ENCODE measurements around the gene ETV6.

The ETV6 gene

GRCh38 chr12:11786638-11787365 is 137.3 kb downstream of the ETV6 start:
- no peak for DNase-seq

- no peak for DNase-seq
These were observed 138.0 kb downstream of the ETV6 start for GRCh38 chr12:11787437-11787836.

GRCh38 chr12:11787933-11788849 is 138.7 kb downstream of the ETV6 start:
- DNase-seq = no peak

DNA sequence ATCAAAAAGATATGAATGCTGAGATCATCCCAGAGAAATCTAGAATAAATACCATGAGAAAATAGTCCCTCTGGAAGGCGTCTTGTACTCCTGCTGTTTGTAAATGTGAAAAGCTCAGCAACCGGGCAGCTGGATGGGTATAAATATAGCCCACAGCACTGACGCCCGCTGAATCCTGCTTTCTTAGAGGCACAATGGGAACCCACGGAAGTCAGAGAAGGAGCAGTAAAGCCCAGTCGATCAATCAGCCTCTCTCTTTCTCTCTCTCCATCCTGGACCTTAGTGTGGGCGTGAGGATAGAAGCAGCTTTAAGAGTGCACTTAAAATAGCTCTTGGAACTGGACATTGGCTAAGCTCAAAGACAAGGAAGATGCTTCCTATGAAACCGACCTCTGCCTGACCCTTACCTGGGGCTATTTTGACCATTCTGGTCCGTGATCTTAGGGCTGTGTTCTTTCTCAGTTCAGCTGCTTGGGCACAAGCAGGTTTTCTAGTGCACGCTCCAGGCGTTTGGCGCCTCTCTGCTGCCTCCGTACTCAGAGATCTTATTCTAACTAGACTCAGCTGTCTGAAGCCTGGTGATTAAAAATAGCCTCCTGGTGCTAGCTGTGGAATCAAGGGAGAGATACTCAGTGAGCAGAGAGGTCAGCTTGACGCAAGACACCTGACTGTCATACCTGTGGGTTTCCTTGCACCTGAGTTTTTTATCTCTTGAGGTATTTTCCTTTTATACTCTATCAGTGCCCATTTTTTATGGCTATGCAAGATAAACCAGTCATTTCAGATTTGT is 144.6 kb downstream of the ETV6 start:
- DNase-seq = no peak

DNA sequence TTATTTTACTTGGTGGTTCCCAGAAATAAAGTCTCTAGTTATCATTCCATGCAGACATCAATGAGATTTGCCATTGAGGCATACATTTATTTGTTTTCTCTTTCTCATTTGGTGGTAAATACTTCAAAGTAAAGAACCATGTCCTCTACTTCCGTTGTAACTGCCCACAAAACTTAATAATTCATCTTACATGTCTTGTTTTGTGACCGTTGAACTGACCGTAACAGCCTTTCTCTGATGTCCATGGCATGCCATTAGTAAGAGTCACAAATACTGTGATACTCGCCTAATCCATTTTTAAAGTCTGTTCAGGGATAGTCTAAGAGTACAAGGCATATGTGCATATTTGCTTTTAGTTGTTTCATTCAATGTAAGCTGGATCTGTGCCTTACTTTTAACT is 145.3 kb downstream of the ETV6 start:
- DNase-seq = no peak

- no peak for DNase-seq
These were observed 145.9 kb downstream of the ETV6 start for GRCh38 chr12:11795192-11795912.

GRCh38 chr12:11795913-11796459 is 146.5 kb downstream of the ETV6 start:
- no peak for DNase-seq

DNA sequence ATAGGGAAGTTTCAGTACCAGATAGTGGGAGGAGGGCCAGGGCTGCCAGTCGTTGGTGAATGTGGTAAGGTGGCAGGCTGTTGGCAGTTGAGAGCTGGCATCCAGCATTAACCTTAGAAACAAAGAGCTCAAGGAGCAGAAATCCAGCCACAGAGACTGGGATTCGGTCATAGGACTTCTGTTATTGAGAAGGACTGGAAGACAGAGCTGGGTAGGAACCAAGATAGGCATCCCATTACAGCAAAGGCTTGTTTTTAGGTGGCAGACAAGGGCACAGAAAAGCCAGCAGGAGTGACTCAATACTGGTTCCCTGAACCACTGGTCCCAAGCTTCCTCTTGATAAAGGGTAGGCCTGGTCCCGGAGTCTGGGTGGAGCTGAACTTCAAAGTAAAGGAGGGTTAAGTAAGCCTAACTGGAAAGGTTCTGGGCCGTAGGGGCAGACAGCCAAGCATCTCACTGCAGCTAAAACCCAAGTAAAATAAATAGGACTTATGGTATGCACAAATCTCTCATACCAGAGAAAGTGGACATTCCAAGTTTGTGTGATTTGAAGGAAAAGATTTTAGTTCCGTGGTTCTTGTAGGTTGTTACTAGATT is 147.9 kb downstream of the ETV6 start:
- DNase-seq = no peak

DNA sequence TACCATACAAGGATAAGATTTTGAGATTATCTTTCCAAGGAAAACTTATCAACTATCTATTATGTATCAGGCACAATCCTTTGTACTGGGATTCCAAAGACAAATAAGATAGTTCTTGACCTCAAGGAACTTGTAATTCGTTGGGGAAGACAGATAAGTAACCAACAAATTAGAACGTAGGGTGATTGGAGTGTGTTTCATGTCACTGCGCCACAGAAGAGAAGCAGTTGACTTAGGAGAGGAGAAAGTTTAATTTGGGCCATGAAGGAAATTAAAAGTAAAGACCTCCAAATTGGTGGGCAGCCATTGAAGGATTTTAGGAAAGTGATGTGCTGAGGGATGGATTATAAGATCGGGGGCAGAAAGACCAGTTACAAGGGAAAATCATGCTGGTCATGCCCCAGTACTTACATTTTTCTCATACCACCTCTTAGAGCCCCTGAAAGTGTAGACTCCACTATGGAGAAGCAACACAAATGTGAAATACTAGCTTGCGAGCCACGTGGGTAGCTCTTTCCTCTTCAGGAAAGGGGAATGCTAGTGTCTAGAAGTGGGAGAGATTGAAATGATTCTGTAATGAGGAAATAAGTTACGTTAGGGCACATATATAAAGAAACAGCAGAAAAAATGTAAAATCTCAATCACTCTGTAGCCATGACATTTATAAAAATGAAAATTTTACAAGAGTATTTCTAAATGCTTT is 148.7 kb downstream of the ETV6 start:
- no peak for DNase-seq

GRCh38 chr12:11798856-11799501 is 149.5 kb downstream of the ETV6 start:
- no peak for DNase-seq

DNA sequence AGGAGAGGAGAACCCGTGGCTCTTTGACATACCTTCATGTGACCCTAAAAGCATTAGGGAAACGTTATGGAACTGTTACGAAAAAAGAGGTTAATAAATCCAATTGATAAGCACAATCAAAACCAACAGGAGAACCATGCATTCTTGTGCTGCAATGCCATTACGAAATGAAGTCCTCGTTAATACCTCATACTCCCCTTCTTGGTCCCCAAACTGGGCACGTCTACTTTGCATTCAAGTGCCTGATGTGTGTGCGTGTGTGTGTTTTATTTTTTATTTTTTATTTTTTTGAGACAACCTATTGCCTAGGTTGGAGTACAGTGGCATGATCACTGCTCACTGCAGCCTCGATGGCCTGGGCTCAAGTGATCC is 150.0 kb downstream of the ETV6 start:
- no peak for DNase-seq

GRCh38 chr12:11801643-11802042 is 152.2 kb downstream of the ETV6 start:
- no peak for DNase-seq

DNA sequence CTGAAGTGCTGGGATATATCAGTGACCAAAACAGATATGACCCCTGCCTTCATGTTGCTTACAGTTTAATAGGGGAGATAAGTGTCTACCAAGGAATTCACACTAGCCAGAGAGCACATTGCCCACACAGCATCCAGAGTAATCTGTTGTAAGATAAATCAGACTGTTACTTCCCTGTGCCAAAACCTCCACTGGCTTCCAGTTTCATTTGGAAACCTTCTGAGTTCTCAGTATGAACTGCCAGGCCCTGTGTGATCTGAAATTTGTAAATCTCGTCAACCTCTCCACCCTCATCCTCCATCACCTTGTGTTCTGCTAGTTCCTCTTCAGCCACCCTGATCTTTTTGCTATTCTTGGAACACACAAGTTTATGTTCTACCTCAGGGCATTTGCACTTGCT is 154.7 kb downstream of the ETV6 start:
- no peak for DNase-seq

GRCh38 chr12:11805043-11805442 is 155.6 kb downstream of the ETV6 start:
- no peak for DNase-seq

GRCh38 chr12:11805680-11806079 is 156.2 kb downstream of the ETV6 start:
- DNase-seq = no peak

GRCh38 chr12:11807458-11807857 is 158.0 kb downstream of the ETV6 start:
- DNase-seq = no peak

- DNase-seq = no peak
These were observed 159.5 kb downstream of the ETV6 start for GRCh38 chr12:11808931-11809330.

DNA sequence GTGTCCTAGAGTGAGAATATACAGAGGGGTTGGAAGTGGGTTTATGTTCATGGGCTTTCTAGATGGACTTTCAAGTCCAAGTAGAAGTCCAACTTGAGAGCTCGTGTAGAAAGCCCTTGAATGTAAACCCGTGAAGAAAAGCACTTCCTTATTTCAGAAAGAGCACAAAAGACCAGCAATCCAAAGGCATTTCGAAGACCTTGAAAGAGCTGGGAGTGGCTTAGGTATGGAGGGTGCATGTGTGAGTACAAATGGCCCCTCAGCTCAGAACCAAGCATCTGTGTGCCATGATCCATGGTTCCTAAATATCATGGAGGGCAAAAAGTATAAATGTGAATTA is 160.7 kb downstream of the ETV6 start:
- no peak for DNase-seq

DNA sequence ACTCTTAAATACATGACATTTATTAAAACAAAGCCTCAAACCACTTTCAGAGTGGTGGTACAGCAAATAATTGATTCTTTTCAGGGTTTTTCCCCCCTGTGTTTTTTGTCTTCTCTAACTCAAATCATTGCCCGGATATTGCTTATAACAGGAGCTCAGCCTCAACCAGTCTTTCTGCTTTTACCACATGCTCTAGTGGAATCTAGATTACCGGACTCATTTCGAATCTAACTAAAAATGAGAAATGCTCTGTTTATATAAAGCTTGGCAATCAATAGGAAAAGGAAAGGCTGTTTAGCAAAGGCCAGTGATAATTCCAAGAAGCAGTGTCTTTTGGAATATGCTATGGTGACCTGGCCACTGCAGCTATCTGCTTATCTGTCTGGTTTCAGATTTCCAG is 161.5 kb downstream of the ETV6 start:
- no peak for DNase-seq

DNA sequence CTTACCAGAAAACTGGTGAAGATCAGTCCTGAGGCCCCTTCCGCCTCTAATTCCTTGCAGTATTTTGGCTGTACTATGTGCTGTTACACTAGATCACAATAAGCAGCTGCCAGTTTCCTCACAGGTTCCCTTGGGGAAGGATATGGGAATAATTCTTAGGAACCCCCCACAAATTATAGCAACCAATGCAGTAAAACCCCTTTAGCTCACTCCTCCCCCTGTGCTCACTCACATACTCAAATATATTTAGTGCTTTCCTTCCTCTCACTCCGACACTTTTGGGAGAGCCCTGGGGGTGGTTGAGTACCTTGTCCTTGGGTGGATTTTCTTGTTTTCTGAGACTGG is 162.7 kb downstream of the ETV6 start:
- no peak for DNase-seq

Measured in activated T-cell treated with anti-CD3 and anti-CD28 coated beads for 4 hours (primary cell).